Panc1 (cell line): ENCODE results near the gene SLC12A7. TPM values are rescaled to one million over a fixed set of nuclear protein-coding genes. Genes with fewer than 3 reads are reported as not detected.

Source experiments
- ATAC-seq: fragments of 200-7000 bp; cut with Tn5 transposase; 2 replicates; pipeline ENCODE4 v1.9.1; 2020; ENCODE audit warnings: mild to moderate bottlenecking, moderate library complexity
- BruUV-seq: library from RNA; stranded (reverse); fragments of 400-500 nt; replicated peaks from 2 replicates; lab custom pipeline; 2021; lab: Mats Ljungman, UMichigan
- CTCF ChIA-PET: fragments of 300-600 bp; sonication (Branson Sonifier 250); formaldehyde crosslinking; loops from one replicate; lab custom pipeline; 2022; ENCODE audit warnings: antibody characterized with exemption; lab: Charles Lee
- POLR2A ChIA-PET: fragments of 300-600 bp; sonication (Branson Sonifier 250); formaldehyde crosslinking; loops from one replicate; lab custom pipeline; 2022; ENCODE audit warnings: antibody characterized with exemption; lab: Charles Lee
- DNase-seq: peaks from one replicate; pipeline ENCODE4 v3.0.0-alpha.2; 2010; ENCODE audit warnings: low read depth, low spot score
- H3K27ac ChIP-seq: 2 replicates; pipeline ENCODE4 v1.5.1; 2011; ENCODE audit warnings: mild to moderate bottlenecking, low read length, inconsistent platforms
- H3K27me3 ChIP-seq: fragments of 200-500 bp; sonication (Bioruptor generic); 2 replicates; pipeline ENCODE4 v1.6.0; 2014; ENCODE audit warnings: low read length, inconsistent platforms; ENCODE audit not compliant: control insufficient read depth, insufficient read depth
- H3K36me3 ChIP-seq: fragments of 200-500 bp; sonication (Bioruptor generic); 2 replicates; pipeline ENCODE4 v1.5.1; 2014; ENCODE audit warnings: inconsistent platforms, mild to moderate bottlenecking, low read length, moderate library complexity; ENCODE audit not compliant: control insufficient read depth, insufficient read depth
- H3K4me1 ChIP-seq: 2 replicates; pipeline ENCODE4 v1.5.1; 2011; ENCODE audit warnings: inconsistent platforms, mild to moderate bottlenecking, low read length, moderate library complexity; ENCODE audit not compliant: control insufficient read depth, insufficient read depth
- H3K4me3 ChIP-seq, 2 experiments: 2 replicates each; pipeline ENCODE4 v1.5.1; 2011 to 2012; ENCODE audit warnings: low read depth in 2 of 2, low read length in 2 of 2, mild to moderate bottlenecking in 2 of 2, inconsistent platforms in 1 of 2, moderate library complexity in 1 of 2
- H3K9me3 ChIP-seq: fragments of 200-500 bp; sonication (Bioruptor generic); 2 replicates; pipeline ENCODE4 v1.5.1; 2014; ENCODE audit warnings: low read depth, mild to moderate bottlenecking, inconsistent platforms, low read length, moderate library complexity; ENCODE audit not compliant: control insufficient read depth, insufficient read depth
- POLR2AphosphoS5 ChIP-seq: IDR thresholded peaks from 2 replicates; pipeline ENCODE4 v1.6.1; 2012; ENCODE audit warnings: mild to moderate bottlenecking, low read depth, low read length, moderate library complexity
- REST ChIP-seq, 2 experiments: IDR thresholded peaks; 2 replicates each; pipeline ENCODE4 v1.6.1; 2011 to 2012; ENCODE audit warnings: low read depth in 2 of 2, control low read depth in 1 of 2, low read length in 1 of 2, mild to moderate bottlenecking in 1 of 2, moderate library complexity in 1 of 2; ENCODE audit not compliant: insufficient read depth in 1 of 2
- SIN3A ChIP-seq: IDR thresholded peaks from 2 replicates; pipeline ENCODE4 v1.6.1; 2012; ENCODE audit warnings: low read depth, mild to moderate bottlenecking, low read length, moderate library complexity, borderline replicate concordance; ENCODE audit not compliant: insufficient read depth
- TCF7L2 ChIP-seq: IDR thresholded peaks from 2 replicates; pipeline ENCODE4 v1.6.1; 2011; ENCODE audit warnings: mild to moderate bottlenecking, low read depth, low read length, inconsistent platforms
- in situ Hi-C: cut with HindIII; loops from 2 replicates; pipeline ENCODE4 v1.10.0; 2016; ENCODE audit warnings: low sequenced_read_pairs, low pct_unique_long_range_greater_than_20kb
- intact Hi-C: fragments of 100-400 bp; cut with micrococcal nuclease; formaldehyde crosslinking; loops from one replicate; pipeline ENCODE4 v1.10.0; 2022; ENCODE audit not compliant: unreplicated experiment
- total RNA-seq: library from RNA; stranded (reverse); gene quantifications from one replicate; pipeline ENCODE4 v1.2.1, GENCODE V29; 2021; ENCODE audit not compliant: unreplicated experiment
- TF ChIP-seq, protein P1 (sequence below): fragments of 450-650 bp; IDR thresholded peaks from 2 replicates; pipeline ENCODE4 v1.5.1; 2017; ENCODE audit warnings: mild to moderate bottlenecking

The SLC12A7 gene
- total RNA-seq, 1 experiment from 2014 or later, result 297 TPM

GRCh38 chr5:1077491-1078020 lies 34.3 kb downstream of the SLC12A7 start:
- no TSS peak for BruUV-seq
- peaks cover 4% of the 10 kb centered on the region; the same call in 1 of the 2 replicates for H3K36me3 ChIP-seq
- H3K4me3 ChIP-seq, result no peak overlapping the region
- H3K4me1 ChIP-seq, result peaks cover 10% of the 10 kb centered on the region
- no peaks in the 10 kb centered on the region for H3K27me3 ChIP-seq
- ATAC-seq (no peak), DNase-seq (no peak)
- in situ Hi-C loops, result no loop called here
- CTCF ChIA-PET, result interaction anchor here (0.7 kb wide), 1 partner anchor 34 kb away, joined by 3 read pairs; the partner anchor contains the start of gene SLC12A7
- intact Hi-C loops, result no loop called here
- TF ChIP-seq TCF7L2, result no peak
- no peak for TF ChIP-seq SIN3A
- no peak for TF ChIP-seq REST (IDR thresholded peaks at IDR 0.05; ENCODE audit: insufficient read depth in 1 of 2, low read depth in 2 of 2, low read length in 1 of 2)
- TF ChIP-seq POLR2AphosphoS5, result no peak
- TF ChIP-seq, protein P1, sequence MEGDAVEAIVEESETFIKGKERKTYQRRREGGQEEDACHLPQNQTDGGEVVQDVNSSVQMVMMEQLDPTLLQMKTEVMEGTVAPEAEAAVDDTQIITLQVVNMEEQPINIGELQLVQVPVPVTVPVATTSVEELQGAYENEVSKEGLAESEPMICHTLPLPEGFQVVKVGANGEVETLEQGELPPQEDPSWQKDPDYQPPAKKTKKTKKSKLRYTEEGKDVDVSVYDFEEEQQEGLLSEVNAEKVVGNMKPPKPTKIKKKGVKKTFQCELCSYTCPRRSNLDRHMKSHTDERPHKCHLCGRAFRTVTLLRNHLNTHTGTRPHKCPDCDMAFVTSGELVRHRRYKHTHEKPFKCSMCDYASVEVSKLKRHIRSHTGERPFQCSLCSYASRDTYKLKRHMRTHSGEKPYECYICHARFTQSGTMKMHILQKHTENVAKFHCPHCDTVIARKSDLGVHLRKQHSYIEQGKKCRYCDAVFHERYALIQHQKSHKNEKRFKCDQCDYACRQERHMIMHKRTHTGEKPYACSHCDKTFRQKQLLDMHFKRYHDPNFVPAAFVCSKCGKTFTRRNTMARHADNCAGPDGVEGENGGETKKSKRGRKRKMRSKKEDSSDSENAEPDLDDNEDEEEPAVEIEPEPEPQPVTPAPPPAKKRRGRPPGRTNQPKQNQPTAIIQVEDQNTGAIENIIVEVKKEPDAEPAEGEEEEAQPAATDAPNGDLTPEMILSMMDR, result no peak
- POLR2A ChIA-PET, result no interaction called here
- no peaks in the 10 kb centered on the region for H3K9me3 ChIP-seq
- no peak overlapping the region for H3K27ac ChIP-seq

DNA sequence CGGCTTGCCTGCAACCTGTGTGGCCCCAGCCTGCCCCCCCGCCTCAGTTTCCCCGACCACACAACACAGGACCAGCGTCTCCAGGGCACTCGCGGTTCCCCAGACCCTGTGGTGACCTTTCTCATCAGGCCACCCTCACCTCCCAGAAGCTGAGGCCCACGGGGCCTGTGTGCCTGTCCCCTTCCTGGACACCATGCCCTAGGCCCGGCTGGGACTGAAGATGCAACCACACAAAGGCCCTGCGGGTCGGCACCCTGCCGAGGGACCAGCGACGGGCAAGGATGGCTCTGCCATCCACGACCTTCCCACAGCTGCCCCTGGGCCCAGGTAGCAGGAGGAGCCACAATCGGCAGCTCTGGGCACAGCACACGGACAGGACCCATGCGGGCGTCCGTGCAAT lies 34.8 kb downstream of the SLC12A7 start:
- no peaks in the 10 kb centered on the region for H3K27me3 ChIP-seq
- ChIA-PET POLR2A (no interaction called here), CTCF (interaction anchor here (0.7 kb wide), 1 partner anchor 35 kb away, joined by 3 read pairs; the partner anchor contains the start of gene SLC12A7)
- H3K27ac ChIP-seq, result no peak overlapping the region
- intact Hi-C loops, result no loop called here
- peaks cover 10% of the 10 kb centered on the region for H3K4me1 ChIP-seq
- DNase-seq (no peak), ATAC-seq (no peak)
- in situ Hi-C loops, result no loop called here
- TF ChIP-seq POLR2AphosphoS5 (no peak), SIN3A (no peak), TCF7L2 (no peak), REST (IDR thresholded peaks at IDR 0.05; ENCODE audit: insufficient read depth in 1 of 2, low read depth in 2 of 2, low read length in 1 of 2) (no peak)
- TF ChIP-seq, protein P1, result no peak
- no TSS peak for BruUV-seq
- H3K4me3 ChIP-seq, result no peak overlapping the region
- H3K9me3 ChIP-seq, result no peaks in the 10 kb centered on the region
- H3K36me3 ChIP-seq, result peaks cover 4% of the 10 kb centered on the region; the same call in 1 of the 2 replicates
